RPMI7951 (cell line): ENCODE measurements around the gene HECTD3. TPM values are rescaled to one million over a fixed set of nuclear protein-coding genes. Genes with fewer than 3 reads are reported as not detected.
A peak's percentile ranks its signal among the peaks of the same experiment; 100 is the strongest.

Experiments used
- DNase-seq: peaks from one replicate; pipeline ENCODE4 v3.0.0-alpha.2; 2012; ENCODE audit warnings: low read depth
- total RNA-seq: library from RNA; depleted of rRNA; stranded (reverse); fragments of >200 nt; shearing (Covaris generic); gene quantifications from 2 replicates; pipeline ENCODE4 v1.2.3, GENCODE V29; 2014; rRNA removed

HECTD3 gene
- total RNA-seq: 23.6 and 27.9 TPM in 2 replicates

- DNase-seq: peak; percentile 81
These were observed at the start of gene HECTD3 for GRCh38 chr1:45010855-45011811. Gene HECTD3 (minus strand): TSS chr1:45011324. CDS start chr1:45011257, 67 bp downstream.

- DNase-seq: no peak
These were observed 48.7 kb upstream of the HECTD3 start for GRCh38 chr1:45059829-45060228.

- no peak for DNase-seq
These were observed 46.4 kb upstream of the HECTD3 start for GRCh38 chr1:45057542-45057941.

GRCh38 chr1:45051005-45051772 lies 40.1 kb upstream of the HECTD3 start:
- DNase-seq: no peak

GRCh38 chr1:45047032-45047431 lies 35.9 kb upstream of the HECTD3 start:
- no peak for DNase-seq

- no peak for DNase-seq
These were observed 33.8 kb upstream of the HECTD3 start for GRCh38 chr1:45044916-45045315.

GRCh38 chr1:45043094-45043493 lies 32.0 kb upstream of the HECTD3 start:
- no peak for DNase-seq

- DNase-seq: no peak
These were observed 29.2 kb upstream of the HECTD3 start for GRCh38 chr1:45040297-45040696.

- DNase-seq: no peak
These were observed 27.7 kb upstream of the HECTD3 start for GRCh38 chr1:45038661-45039364.

- no peak for DNase-seq
These were observed 27.1 kb upstream of the HECTD3 start for GRCh38 chr1:45038240-45038639.

GRCh38 chr1:45037456-45037855 lies 26.3 kb upstream of the HECTD3 start:
- DNase-seq: peak; percentile 39

GRCh38 chr1:45035631-45036301 lies 24.6 kb upstream of the HECTD3 start:
- no peak for DNase-seq

- DNase-seq: no peak
These were observed 22.2 kb upstream of the HECTD3 start for GRCh38 chr1:45033356-45033755.

- no peak for DNase-seq
These were observed 21.7 kb upstream of the HECTD3 start for GRCh38 chr1:45032837-45033236.

GRCh38 chr1:45026446-45026845 lies 15.3 kb upstream of the HECTD3 start:
- no peak for DNase-seq

- no peak for DNase-seq
These were observed 12.5 kb upstream of the HECTD3 start for GRCh38 chr1:45023663-45024062.

GRCh38 chr1:45018599-45019230 lies 7.6 kb upstream of the HECTD3 start:
- peak; percentile 79 for DNase-seq

GRCh38 chr1:45016767-45017166 lies 5.6 kb upstream of the HECTD3 start:
- no peak for DNase-seq

- no peak for DNase-seq
These were observed 5.1 kb upstream of the HECTD3 start for GRCh38 chr1:45016090-45016697.

- no peak for DNase-seq
These were observed 4.6 kb upstream of the HECTD3 start for GRCh38 chr1:45015683-45016082.
